Psoas muscle (tissue), 8 donors: ENCODE results near the gene SLC24A1. TPM values are rescaled to one million over a fixed set of nuclear protein-coding genes. Genes with fewer than 3 reads are reported as not detected.

Experiments used
- ATAC-seq, 4 donors: fragments of 200-7000 bp; cut with Tn5 transposase; one replicate each; pipeline ENCODE4 v1.9.1; 2020; ENCODE audit warnings: moderate library complexity in 3 of 4, mild to moderate bottlenecking in 2 of 4
- DNase-seq, 2 donors: peaks; one replicate each; pipeline ENCODE4 v3.0.0-alpha.2; 2020
- H3K27ac ChIP-seq: fragments of 200-600 bp; one replicate; pipeline ENCODE4 v1.8.0; 2022
- H3K27me3 ChIP-seq, 3 donors: fragments of 200-600 bp in 1 of 3; one replicate each; pipeline versions ENCODE4 v1.6.1 to v1.8.0; 2013 to 2022; ENCODE audit warnings: low read length in 2 of 3, mild to moderate bottlenecking in 2 of 3, moderate library complexity in 1 of 3; ENCODE audit not compliant: insufficient read depth in 3 of 3
- H3K36me3 ChIP-seq, 2 donors: fragments of 200-600 bp in 1 of 2; one replicate each; pipeline versions ENCODE4 v1.6.1 to v1.8.0; 2013 to 2022; ENCODE audit warnings: low read depth in 1 of 2, mild to moderate bottlenecking in 1 of 2, moderate library complexity in 1 of 2; ENCODE audit not compliant: insufficient read depth in 1 of 2
- H3K4me1 ChIP-seq: fragments of 200-600 bp; one replicate; pipeline ENCODE4 v1.8.0; 2022
- H3K4me3 ChIP-seq: fragments of 200-600 bp; one replicate; pipeline ENCODE4 v1.8.0; 2022; ENCODE audit warnings: mild to moderate bottlenecking
- H3K9me3 ChIP-seq: fragments of 200-600 bp; one replicate; pipeline ENCODE4 v1.8.0; 2022
- WGBS, 3 donors: extraction: QIAGEN DNeasy Blood & Tissue Kit; methylation state at CpG; one replicate each; pipeline versions ENCODE4 v1.1.6 to v1.1.7; 2013; 5-methylcytosine and 5-hydroxymethylcytosine counted together
- intact Hi-C, 2 donors: fragments of 100-400 bp; cut with DNase I; formaldehyde crosslinking; loops; one replicate each; pipeline versions ENCODE4 v1.11.0 to v1.14.2; 2022
- polyA plus RNA-seq, 3 donors: library from polyadenylated mRNA; stranded (reverse); fragments of 200-250 nt; gene quantifications; one replicate each; pipeline ENCODE4 v1.2.3, GENCODE V29; 2013
- total RNA-seq, 4 donors: library from RNA; stranded (reverse); fragmentation: NEBNext Ultra II Directional in 2 of 4; extraction: Animal tissue kit (Norgen Biotek cat#: 25700) in 2 of 4; gene quantifications; one replicate each; pipeline versions ENCODE4 v1.2.1 to v1.2.4, GENCODE V29; 2021 to 2023
- TF ChIP-seq, protein P1 (sequence below): fragments of 200-600 bp; IDR thresholded peaks from one replicate; pipeline ENCODE4 v1.8.0; 2022; ENCODE audit warnings: antibody characterized with exemption
- donor health status: healthy with polysubstance abuse.
- donor health status: DM: no; HTN: no; CAD: no; lungs with moderate emphysema.
- donor health status: Bipolar disorder and iron deficiency.
- donor health status: healthy.
- donor health status: DM: yes; HTN: yes; CAD: no.
- donor health status: DM: no; HTN: no; CAD: no.
- donor health status: DM: no; HTN: no; CAD: no.
- donor health status: DM: yes; HTN: yes; CAD: no.

Gene SLC24A1
- total and polyA plus RNA-seq, 7 donors, result 0.20 to 2.2 (median 0.74) TPM

DNA sequence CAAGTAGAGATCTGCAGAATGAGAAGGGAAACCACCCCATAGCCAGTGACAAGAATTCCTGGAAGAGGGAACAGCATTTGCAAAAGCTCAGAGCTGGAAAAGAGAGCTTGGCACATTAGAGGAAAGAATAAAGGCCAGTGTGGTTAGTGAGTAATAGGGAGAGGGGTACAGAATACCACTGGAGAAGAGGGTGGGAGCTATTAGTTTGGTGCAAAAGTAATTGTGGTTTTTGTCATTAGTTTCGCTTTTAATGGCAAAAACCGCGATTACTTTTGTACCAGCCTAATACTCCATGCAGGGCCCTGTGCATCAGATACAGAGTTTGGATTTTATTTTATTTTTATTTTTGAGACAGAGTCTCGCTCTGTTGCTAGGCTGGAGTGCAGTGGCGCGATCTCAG, 9.8 kb downstream of the SLC24A1 start:
- WGBS, 3 donors, result 96% methylated on average over 6 of the region's 6 CpGs
- ATAC-seq (no peak), DNase-seq (no peak)
- Histone ChIP-seq H3K27me3 (no peaks in the 10 kb centered on the region), H3K4me3 (no peak overlapping the region), H3K36me3 (no peaks in the 10 kb centered on the region), H3K4me1 (no peaks in the 10 kb centered on the region), H3K9me3 (no peaks in the 10 kb centered on the region), H3K27ac (no peak overlapping the region)
- intact Hi-C loops, result loop anchor here (10.0 kb wide), 4 partner anchors 193 to 653 kb away; partner anchors contain the start of gene RAB11A (in 1 of the 2)
- TF ChIP-seq, protein P1, sequence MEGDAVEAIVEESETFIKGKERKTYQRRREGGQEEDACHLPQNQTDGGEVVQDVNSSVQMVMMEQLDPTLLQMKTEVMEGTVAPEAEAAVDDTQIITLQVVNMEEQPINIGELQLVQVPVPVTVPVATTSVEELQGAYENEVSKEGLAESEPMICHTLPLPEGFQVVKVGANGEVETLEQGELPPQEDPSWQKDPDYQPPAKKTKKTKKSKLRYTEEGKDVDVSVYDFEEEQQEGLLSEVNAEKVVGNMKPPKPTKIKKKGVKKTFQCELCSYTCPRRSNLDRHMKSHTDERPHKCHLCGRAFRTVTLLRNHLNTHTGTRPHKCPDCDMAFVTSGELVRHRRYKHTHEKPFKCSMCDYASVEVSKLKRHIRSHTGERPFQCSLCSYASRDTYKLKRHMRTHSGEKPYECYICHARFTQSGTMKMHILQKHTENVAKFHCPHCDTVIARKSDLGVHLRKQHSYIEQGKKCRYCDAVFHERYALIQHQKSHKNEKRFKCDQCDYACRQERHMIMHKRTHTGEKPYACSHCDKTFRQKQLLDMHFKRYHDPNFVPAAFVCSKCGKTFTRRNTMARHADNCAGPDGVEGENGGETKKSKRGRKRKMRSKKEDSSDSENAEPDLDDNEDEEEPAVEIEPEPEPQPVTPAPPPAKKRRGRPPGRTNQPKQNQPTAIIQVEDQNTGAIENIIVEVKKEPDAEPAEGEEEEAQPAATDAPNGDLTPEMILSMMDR, result no peak

- ATAC-seq (no peak), DNase-seq (no peak)
- no peak overlapping the region for H3K4me3 ChIP-seq
- TF ChIP-seq, protein P1, result no peak
- intact Hi-C loops, result loop anchor here (10.0 kb wide), 4 partner anchors 192 to 652 kb away; partner anchors contain the start of gene RAB11A (in 1 of the 2)
- no peaks in the 10 kb centered on the region for H3K36me3 ChIP-seq
- H3K27me3 ChIP-seq, result no peaks in the 10 kb centered on the region
- no peak overlapping the region for H3K27ac ChIP-seq
- 53 to 59% (median 57%) methylated on average over 4 of the region's 4 CpGs for WGBS, 3 donors
- H3K9me3 ChIP-seq, result no peaks in the 10 kb centered on the region
- H3K4me1 ChIP-seq, result no peaks in the 10 kb centered on the region
Measured at GRCh38 chr15:65632780-65633375, 11.1 kb downstream of the SLC24A1 start.

DNA sequence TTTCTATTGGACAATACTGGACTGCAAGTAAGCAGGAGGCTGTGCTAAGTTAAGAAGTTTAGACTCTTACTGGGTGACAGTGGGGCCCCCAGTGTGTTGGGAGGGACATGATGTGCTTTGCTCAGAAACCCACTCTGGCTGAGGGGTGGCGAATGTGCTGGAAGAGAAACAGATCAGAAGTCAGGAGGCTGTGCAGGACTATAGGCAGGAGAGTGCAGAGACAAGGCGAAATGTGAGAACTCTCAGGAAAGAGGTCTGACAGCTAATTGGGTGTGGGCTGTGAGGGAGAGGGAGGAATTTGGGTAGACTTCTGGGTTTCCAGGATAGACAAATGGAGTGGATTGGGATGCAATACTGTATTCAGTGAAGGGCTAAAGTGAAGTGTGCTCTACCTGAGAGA, 12.0 kb downstream of the SLC24A1 start:
- DNase-seq (no peak), ATAC-seq (no peak)
- Histone ChIP-seq H3K9me3 (no peaks in the 10 kb centered on the region), H3K4me3 (no peak overlapping the region), H3K27ac (no peak overlapping the region), H3K36me3 (no peaks in the 10 kb centered on the region), H3K4me1 (peaks cover 1% of the 10 kb centered on the region), H3K27me3 (no peaks in the 10 kb centered on the region)
- WGBS, 3 donors, result 64 to 93% (median 82%) methylated on average over 2 of the region's 2 CpGs
- TF ChIP-seq, protein P1, result no peak
- intact Hi-C loops, result loop anchor here (10.0 kb wide), 4 partner anchors 191 to 651 kb away; partner anchors contain the start of gene RAB11A (in 1 of the 2)

DNA sequence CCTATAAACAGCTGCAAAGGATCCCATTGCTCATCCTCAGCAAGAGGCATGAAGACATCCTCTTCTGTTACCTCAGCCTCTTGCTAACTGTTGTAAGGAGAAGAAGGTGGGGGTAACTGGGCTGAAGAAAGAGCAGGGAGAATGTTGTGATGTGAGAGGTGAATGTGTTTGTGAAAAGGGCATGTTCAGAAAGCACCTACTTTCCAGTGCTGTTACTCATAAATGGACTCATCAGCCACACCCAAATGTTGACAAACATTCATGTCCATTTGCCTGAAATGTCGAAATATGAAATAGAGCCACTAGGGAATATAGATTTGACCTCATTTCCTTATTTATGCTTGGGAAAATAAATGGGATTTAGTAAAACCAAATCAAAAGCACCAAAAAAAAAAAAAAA, 12.6 kb downstream of the SLC24A1 start:
- 84 to 86% (median 85%) methylated on average over 1 of the region's 1 CpG for WGBS, 3 donors
- TF ChIP-seq, protein P1, result no peak
- H3K36me3 ChIP-seq, result no peaks in the 10 kb centered on the region
- intact Hi-C loops, result loop anchor here (10.0 kb wide), 4 partner anchors 190 to 650 kb away; partner anchors contain the start of gene RAB11A (in 1 of the 2)
- H3K9me3 ChIP-seq, result no peaks in the 10 kb centered on the region
- no peak for DNase-seq
- H3K4me1 ChIP-seq, result peaks cover 4% of the 10 kb centered on the region
- H3K27me3 ChIP-seq, result no peaks in the 10 kb centered on the region
- no peak overlapping the region for H3K4me3 ChIP-seq
- ATAC-seq, result no peak
- H3K27ac ChIP-seq, result no peak overlapping the region

DNA sequence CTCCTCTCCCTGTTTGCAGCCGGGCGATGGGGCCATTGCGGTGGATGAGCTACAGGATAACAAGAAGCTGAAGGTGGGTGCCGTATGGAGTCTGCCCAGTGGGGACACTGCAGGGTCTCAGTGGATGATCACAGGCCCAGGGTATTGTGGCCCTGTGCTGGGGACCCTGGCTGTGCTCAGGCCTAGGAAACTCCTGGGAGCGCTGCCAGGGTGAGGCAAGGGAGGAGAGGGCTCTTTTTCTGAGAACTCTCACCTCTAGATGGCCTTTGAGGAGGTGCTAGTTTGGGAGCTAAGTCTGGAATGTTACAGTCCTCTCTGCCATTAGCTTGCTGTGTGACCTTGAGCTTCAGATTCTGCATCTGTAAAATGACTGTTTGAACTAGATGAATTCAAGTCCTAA, 16.4 kb downstream of the SLC24A1 start:
- H3K4me3 ChIP-seq, result no peak overlapping the region
- H3K27ac ChIP-seq, result no peak overlapping the region
- no peaks in the 10 kb centered on the region for H3K9me3 ChIP-seq
- no peaks in the 10 kb centered on the region for H3K27me3 ChIP-seq
- WGBS, 3 donors, result 84 to 88% (median 85%) methylated on average over 5 of the region's 5 CpGs
- peaks cover 4% of the 10 kb centered on the region for H3K4me1 ChIP-seq
- TF ChIP-seq, protein P1, result no peak
- H3K36me3 ChIP-seq, result no peaks in the 10 kb centered on the region
- DNase-seq (no peak), ATAC-seq (no peak)
- intact Hi-C loops, result loop anchor here (10.0 kb wide), 4 partner anchors 187 to 647 kb away; partner anchors contain the start of gene RAB11A (in 1 of the 2)
